DOHH2 (cell line): ENCODE measurements around the gene LRRC4C.

Experiments used
- H3F3A ChIP-seq: fragments of 200-600 bp; sonication (generic), shearing (Covaris generic); 2 replicates; pipeline ENCODE4 v1.6.0; 2016; ENCODE audit warnings: antibody characterized with exemption, mild to moderate bottlenecking; ENCODE audit not compliant: control insufficient read depth, insufficient read depth
- H3K27ac ChIP-seq: fragments of 200-600 bp; sonication (generic); 2 replicates; pipeline ENCODE4 v1.5.1; 2014; ENCODE audit warnings: low read depth, mild to moderate bottlenecking, low read length, moderate library complexity
- H3K27me3 ChIP-seq: fragments of 200-600 bp; sonication (generic); 2 replicates; pipeline ENCODE4 v1.6.1; 2014; ENCODE audit warnings: mild to moderate bottlenecking, low read length, mixed read lengths; ENCODE audit not compliant: control insufficient read depth
- H3K36me3 ChIP-seq: fragments of 200-600 bp; sonication (generic); 2 replicates; pipeline ENCODE4 v1.6.1; 2014; ENCODE audit warnings: mild to moderate bottlenecking, low read length, moderate library complexity, mixed read lengths; ENCODE audit not compliant: control insufficient read depth
- H3K4me1 ChIP-seq: fragments of 200-600 bp; sonication (generic); 2 replicates; pipeline ENCODE4 v1.6.1; 2014; ENCODE audit warnings: mild to moderate bottlenecking, low read length, mixed read lengths; ENCODE audit not compliant: control insufficient read depth
- H3K4me2 ChIP-seq: fragments of 200-600 bp; sonication (generic); 2 replicates; pipeline ENCODE4 v1.6.0; 2014; ENCODE audit warnings: mild to moderate bottlenecking, low read length, moderate library complexity
- H3K4me3 ChIP-seq: fragments of 200-600 bp; sonication (generic); 2 replicates; pipeline ENCODE4 v1.5.1; 2014; ENCODE audit warnings: mild to moderate bottlenecking, low read length, mixed read lengths
- H3K79me2 ChIP-seq: fragments of 200-600 bp; sonication (generic); 2 replicates; pipeline ENCODE4 v1.6.1; 2014; ENCODE audit warnings: mild to moderate bottlenecking, low read length, mixed read lengths; ENCODE audit not compliant: control insufficient read depth
- H3K9me2 ChIP-seq: fragments of 200-600 bp; sonication (generic); replicated peaks from 2 replicates; pipeline ENCODE4 v1.6.1; 2014; ENCODE audit warnings: mild to moderate bottlenecking, low read length, mixed read lengths; ENCODE audit not compliant: control insufficient read depth
- H3K9me3 ChIP-seq: fragments of 200-600 bp; sonication (generic); 2 replicates; pipeline ENCODE4 v1.6.1; 2014; ENCODE audit warnings: antibody characterized with exemption, low read length, mixed read lengths; ENCODE audit not compliant: control insufficient read depth, insufficient read depth
- H4K20me1 ChIP-seq: fragments of 200-600 bp; sonication (generic); 2 replicates; pipeline ENCODE4 v1.6.0; 2014; ENCODE audit warnings: low read depth, mild to moderate bottlenecking, antibody characterized with exemption, low read length, moderate library complexity; ENCODE audit not compliant: control insufficient read depth, insufficient read depth
- CTCF ChIP-seq: fragments of 200-600 bp; sonication (generic); IDR thresholded peaks from one replicate; pipeline ENCODE4 v1.5.1; 2014; ENCODE audit warnings: antibody characterized with exemption, mild to moderate bottlenecking, low read depth, low read length; ENCODE audit not compliant: poor library complexity, severe bottlenecking
- EZH2phosphoT487 ChIP-seq: fragments of 200-600 bp; sonication (generic); IDR thresholded peaks from 2 replicates; pipeline ENCODE4 v1.6.1; 2017; ENCODE audit warnings: borderline replicate concordance, mild to moderate bottlenecking, antibody characterized with exemption, low read length, moderate library complexity, mixed read lengths

Gene LRRC4C

GRCh38 chr11:41177791-41178190, 281.7 kb downstream of the LRRC4C start:
- H3K9me3 ChIP-seq = no peaks in the 10 kb centered on the region
- H3K27me3 ChIP-seq = no peaks in the 10 kb centered on the region
- no peaks in the 10 kb centered on the region for H4K20me1 ChIP-seq
- no peak overlapping the region for H3K27ac ChIP-seq
- H3K4me2 ChIP-seq = no peak overlapping the region
- H3F3A ChIP-seq = no peaks in the 10 kb centered on the region
- no peak for TF ChIP-seq CTCF
- TF ChIP-seq EZH2phosphoT487 = no peak
- H3K36me3 ChIP-seq = no peaks in the 10 kb centered on the region
- no peak overlapping the region for H3K4me3 ChIP-seq
- H3K9me2 ChIP-seq = no peaks in the 10 kb centered on the region
- H3K79me2 ChIP-seq = no peaks in the 10 kb centered on the region
- H3K4me1 ChIP-seq = no peaks in the 10 kb centered on the region

- no peaks in the 10 kb centered on the region for H3K4me1 ChIP-seq
- H3K27me3 ChIP-seq = no peaks in the 10 kb centered on the region
- no peaks in the 10 kb centered on the region for H3K9me2 ChIP-seq
- no peaks in the 10 kb centered on the region for H4K20me1 ChIP-seq
- no peaks in the 10 kb centered on the region for H3K79me2 ChIP-seq
- H3F3A ChIP-seq = no peaks in the 10 kb centered on the region
- H3K36me3 ChIP-seq = no peaks in the 10 kb centered on the region
- no peak overlapping the region for H3K4me2 ChIP-seq
- H3K4me3 ChIP-seq = no peak overlapping the region
- no peak overlapping the region for H3K27ac ChIP-seq
- H3K9me3 ChIP-seq = no peaks in the 10 kb centered on the region
- TF ChIP-seq CTCF (no peak), EZH2phosphoT487 (no peak)
Observed at GRCh38 chr11:41175304-41175972, 284.0 kb downstream of the LRRC4C start.

GRCh38 chr11:41146326-41146725, 313.1 kb downstream of the LRRC4C start:
- Histone ChIP-seq H3K27ac (no peak overlapping the region), H3K4me3 (no peak overlapping the region), H3K27me3 (no peaks in the 10 kb centered on the region), H3K9me2 (no peaks in the 10 kb centered on the region), H3K9me3 (no peaks in the 10 kb centered on the region), H4K20me1 (no peaks in the 10 kb centered on the region), H3K36me3 (no peaks in the 10 kb centered on the region), H3K4me2 (no peak overlapping the region), H3F3A (no peaks in the 10 kb centered on the region), H3K4me1 (no peaks in the 10 kb centered on the region), H3K79me2 (no peaks in the 10 kb centered on the region)
- no peak for TF ChIP-seq CTCF
- no peak for TF ChIP-seq EZH2phosphoT487
